H1 (cell line): Measurements from ENCODE around the gene AIDA. TPM values are rescaled to one million over a fixed set of nuclear protein-coding genes. Genes with fewer than 3 reads are reported as not detected.

ENCODE experiments used
- CTCF ChIA-PET: fragments of 300-600 bp; sonication (Branson Sonifier 250); formaldehyde crosslinking; loops from one replicate; lab custom pipeline; 2021; ENCODE audit not compliant: partially characterized antibody; lab: Charles Lee
- POLR2A ChIA-PET: fragments of 300-600 bp; sonication (Branson Sonifier 250); formaldehyde crosslinking; loops from one replicate; lab custom pipeline; 2021; ENCODE audit warnings: inconsistent platforms; ENCODE audit not compliant: partially characterized antibody; lab: Charles Lee
- DNase-seq, 2 experiments: peaks; one replicate each; pipeline versions ENCODE4 v3.0.0 to v3.0.0-alpha.2; 2010 to 2022; ENCODE audit warnings: low spot score in 2 of 2, low read depth in 1 of 2, mixed read lengths in 1 of 2
- FAIRE-seq: peaks from 2 replicates; lab custom pipeline; 2011; peaks lifted over from hg19 to GRCh38; lab: Jason Lieb, UNC
- H2AFZ ChIP-seq: 2 replicates; pipeline ENCODE4 v1.8.1; 2012; ENCODE audit warnings: low read length, inconsistent platforms
- H2AK5ac ChIP-seq: 2 replicates; pipeline ENCODE4 v1.6.1; 2013; ENCODE audit warnings: low read depth, low read length
- H2BK120ac ChIP-seq: replicated peaks from 2 replicates; pipeline ENCODE3; 2013; ENCODE audit warnings: low read depth, low read length, inconsistent platforms
- H2BK12ac ChIP-seq: 2 replicates; pipeline ENCODE4 v1.6.1; 2013; ENCODE audit warnings: low read depth, low read length
- H2BK15ac ChIP-seq: 2 replicates; pipeline ENCODE4 v1.6.1; 2013; ENCODE audit warnings: low read length
- H2BK20ac ChIP-seq: 2 replicates; pipeline ENCODE4 v1.6.1; 2013; ENCODE audit warnings: low read length
- H2BK5ac ChIP-seq: 2 replicates; pipeline ENCODE4 v1.6.1; 2013; ENCODE audit warnings: low read depth, low read length
- H3K14ac ChIP-seq: 2 replicates; pipeline ENCODE4 v1.6.1; 2013; ENCODE audit warnings: inconsistent platforms; ENCODE audit not compliant: insufficient read length
- H3K18ac ChIP-seq: 2 replicates; pipeline ENCODE4 v1.6.1; 2013; ENCODE audit warnings: low read length; ENCODE audit errors: extremely low read depth
- H3K23ac ChIP-seq: 2 replicates; pipeline ENCODE4 v1.6.1; 2013; ENCODE audit warnings: inconsistent platforms; ENCODE audit not compliant: insufficient read length
- H3K23me2 ChIP-seq: 2 replicates; pipeline ENCODE4 v1.6.1; 2013; ENCODE audit warnings: low read depth, low read length
- H3K27ac ChIP-seq: 2 replicates; pipeline ENCODE4 v1.6.1; 2011; ENCODE audit warnings: low read depth, low read length, inconsistent platforms
- H3K27me3 ChIP-seq, 4 experiments: replicated peaks in 1 of 4; 1 replicate in 1 of 4; 2 replicates in 3 of 4; pipeline versions ENCODE4 v1.6.1 to v1.8.1; 2011 to 2013; ENCODE audit warnings: low read length in 3 of 4, mild to moderate bottlenecking in 3 of 4, inconsistent platforms in 2 of 4, mixed read lengths in 2 of 4, moderate library complexity in 1 of 4; ENCODE audit not compliant: control insufficient read depth in 3 of 4, insufficient read depth in 3 of 4; ENCODE audit errors: extremely low read depth in 1 of 4
- H3K36me3 ChIP-seq, 4 experiments: 2 replicates each; pipeline versions ENCODE4 v1.6.1 to v1.8.1; 2011 to 2013; ENCODE audit warnings: mild to moderate bottlenecking in 4 of 4, low read length in 3 of 4, moderate library complexity in 2 of 4, control low read depth in 1 of 4, inconsistent platforms in 1 of 4; ENCODE audit not compliant: insufficient read depth in 4 of 4, control insufficient read depth in 2 of 4
- H3K4ac ChIP-seq: replicated peaks from 2 replicates; pipeline ENCODE3; 2013; ENCODE audit warnings: low read length, low read depth, mixed read lengths, inconsistent platforms; ENCODE audit not compliant: insufficient read length
- H3K4me1 ChIP-seq, 4 experiments: replicated peaks in 1 of 4; 1 replicate in 1 of 4; 2 replicates in 3 of 4; pipeline versions ENCODE4 v1.6.1 to v1.8.1; 2011 to 2013; ENCODE audit warnings: low read length in 3 of 4, inconsistent platforms in 2 of 4, mixed read lengths in 1 of 4; ENCODE audit not compliant: insufficient read depth in 4 of 4, control insufficient read depth in 3 of 4
- H3K4me2 ChIP-seq, 2 experiments: 2 replicates each; pipeline versions ENCODE4 v1.6.1 to v1.8.1; 2011 to 2013; ENCODE audit warnings: low read depth in 2 of 2, low read length in 2 of 2, control low read depth in 1 of 2, inconsistent platforms in 1 of 2, mild to moderate bottlenecking in 1 of 2; ENCODE audit not compliant: insufficient read depth in 1 of 2
- H3K4me3 ChIP-seq, 4 experiments: fragments of 200-600, 300-600 bp in 1 of 4; sonication (generic), shearing (Covaris generic), sonication (Bioruptor Twin) in 1 of 4; 2 replicates each; pipeline versions ENCODE4 v1.5.1 to v1.8.1; 2011 to 2016; ENCODE audit warnings: low read length in 4 of 4, low read depth in 3 of 4, control low read depth in 2 of 4, inconsistent platforms in 2 of 4, mild to moderate bottlenecking in 2 of 4, mixed read lengths in 1 of 4, moderate library complexity in 1 of 4; ENCODE audit not compliant: insufficient read depth in 2 of 4; ENCODE audit errors: extremely low read depth in 1 of 4
- H3K56ac ChIP-seq: replicated peaks from 2 replicates; pipeline ENCODE3; 2013; ENCODE audit warnings: low read depth, mild to moderate bottlenecking, mixed read lengths, low read length, inconsistent platforms; ENCODE audit not compliant: insufficient read length
- H3K79me1 ChIP-seq: 2 replicates; pipeline ENCODE4 v1.6.1; 2013; ENCODE audit warnings: low read depth, low read length, control low read depth
- H3K79me2 ChIP-seq, 2 experiments: 2 replicates each; pipeline versions ENCODE4 v1.6.1 to v1.8.1; 2012 to 2013; ENCODE audit warnings: low read length in 2 of 2, mild to moderate bottlenecking in 2 of 2, inconsistent platforms in 1 of 2; ENCODE audit not compliant: insufficient read depth in 2 of 2, control insufficient read depth in 1 of 2
- H3K9ac ChIP-seq, 4 experiments: replicated peaks in 1 of 4; 1 replicate in 1 of 4; 2 replicates in 3 of 4; pipeline versions ENCODE4 v1.6.1 to v1.8.1; 2011 to 2013; ENCODE audit warnings: low read depth in 3 of 4, low read length in 3 of 4, control low read depth in 2 of 4, mild to moderate bottlenecking in 2 of 4, moderate library complexity in 2 of 4, inconsistent platforms in 1 of 4; ENCODE audit errors: extremely low read depth in 1 of 4
- H3K9me3 ChIP-seq, 2 experiments: 2 replicates each; pipeline versions ENCODE4 v1.6.1 to v1.8.1; 2012 to 2013; ENCODE audit warnings: mild to moderate bottlenecking in 2 of 2, moderate library complexity in 2 of 2, control low read depth in 1 of 2, inconsistent platforms in 1 of 2, low read depth in 1 of 2, low read length in 1 of 2, mixed read lengths in 1 of 2; ENCODE audit not compliant: insufficient read depth in 2 of 2
- H4K20me1 ChIP-seq, 2 experiments: replicated peaks in 1 of 2; 2 replicates each; pipeline versions ENCODE3 to v1.8.1; 2011 to 2013; ENCODE audit warnings: inconsistent platforms in 2 of 2, low read length in 2 of 2, mild to moderate bottlenecking in 1 of 2; ENCODE audit not compliant: insufficient read depth in 2 of 2, control insufficient read depth in 1 of 2
- H4K5ac ChIP-seq: 2 replicates; pipeline ENCODE4 v1.6.1; 2013; ENCODE audit warnings: low read length, low read depth, mixed read lengths, inconsistent platforms; ENCODE audit not compliant: insufficient read length
- H4K8ac ChIP-seq: 2 replicates; pipeline ENCODE4 v1.8.0; 2013; ENCODE audit warnings: mild to moderate bottlenecking, moderate library complexity, low read length, inconsistent platforms; ENCODE audit not compliant: insufficient read depth; ENCODE audit errors: extremely low read depth
- H4K91ac ChIP-seq: replicated peaks from 2 replicates; pipeline ENCODE3; 2013; ENCODE audit warnings: low read length, mixed read lengths, inconsistent platforms; ENCODE audit not compliant: insufficient read length
- CBX5 ChIP-seq: fragments of 300-800, 300-1000 bp; sonication (generic); IDR thresholded peaks from 2 replicates; pipeline ENCODE4 v1.7.1; 2016; ENCODE audit warnings: antibody characterized with exemption, low read length, low read depth
- EGR1 ChIP-seq: IDR thresholded peaks from 2 replicates; pipeline ENCODE4 v1.6.1; 2011; ENCODE audit warnings: low read depth, low read length, borderline replicate concordance
- EP300 ChIP-seq, 2 experiments: IDR thresholded peaks; 1 replicate in 1 of 2; 2 replicates in 1 of 2; pipeline ENCODE4 v1.6.1; 2011 to 2012; ENCODE audit warnings: low read depth in 2 of 2, low read length in 2 of 2, mild to moderate bottlenecking in 2 of 2, borderline replicate concordance in 1 of 2, inconsistent platforms in 1 of 2, moderate library complexity in 1 of 2
- GABPA ChIP-seq: IDR thresholded peaks from 2 replicates; pipeline ENCODE4 v1.6.1; 2011; ENCODE audit warnings: mild to moderate bottlenecking, low read length, moderate library complexity, borderline replicate concordance; ENCODE audit not compliant: insufficient read depth
- GTF2F1 ChIP-seq: IDR thresholded peaks from 2 replicates; pipeline ENCODE4 v1.6.1; 2012; ENCODE audit warnings: low read depth, low read length, improper control_type of control experiment, borderline replicate concordance
- POU5F1 ChIP-seq: IDR thresholded peaks from 2 replicates; pipeline ENCODE4 v1.6.1; 2011; ENCODE audit warnings: low read depth, mild to moderate bottlenecking, low read length, moderate library complexity
- SIX5 ChIP-seq: IDR thresholded peaks from 2 replicates; pipeline ENCODE4 v1.6.1; 2011; ENCODE audit warnings: mild to moderate bottlenecking, low read depth, low read length
- SP1 ChIP-seq: IDR thresholded peaks from 2 replicates; pipeline ENCODE4 v1.6.1; 2011; ENCODE audit warnings: low read depth, low read length
- TAF1 ChIP-seq: IDR thresholded peaks from 2 replicates; pipeline ENCODE4 v1.6.1; 2011; ENCODE audit warnings: mild to moderate bottlenecking, low read depth, low read length
- TBP ChIP-seq: IDR thresholded peaks from 2 replicates; pipeline ENCODE4 v1.6.1; 2011; ENCODE audit warnings: low read depth, low read length, improper control_type of control experiment
- YY1 ChIP-seq: IDR thresholded peaks from 2 replicates; pipeline ENCODE4 v1.6.1; 2011; ENCODE audit warnings: low read depth, mild to moderate bottlenecking, low read length
- WGBS, 2 experiments: shearing (Covaris generic) in 1 of 2; methylation state at CpG; one replicate each; pipeline versions ENCODE4 v1.1.6 to v1.1.7; 2013 to 2015; ENCODE audit warnings: low lambda C conversion rate in 2 of 2, mixed read lengths in 2 of 2, inconsistent platforms in 1 of 2, low coverage in 1 of 2, missing lambda C conversion rate in 1 of 2; ENCODE audit not compliant: insufficient replicate concordance in 2 of 2, insufficient coverage in 1 of 2, insufficient read length in 1 of 2; ENCODE audit errors: extremely low coverage in 1 of 2, missing lambda C conversion rate in 1 of 2; 5-methylcytosine and 5-hydroxymethylcytosine counted together
- polyA plus RNA-seq, 7 experiments: library from polyadenylated mRNA; depleted of rRNA in 3 of 7; stranded (reverse) in 5 of 7; unstranded in 2 of 7; fragments of >200 nt in 5 of 7; fragments of 200-250 nt in 2 of 7; gene quantifications; 1 replicate in 5 of 7; 2 replicates in 1 of 7; 4 replicates in 1 of 7; pipeline versions ENCODE4 v1.2.1 to v1.2.3, GENCODE V29; 2011 to 2013; ENCODE audit warnings: missing spikeins in 2 of 7, mixed read lengths in 2 of 7
- total RNA-seq: library from RNA; stranded (reverse); fragmentation: NEBNext Ultra II Directional; extraction: Animal tissue kit (Norgen Biotek cat#: 25700); gene quantifications from 2 replicates; pipeline ENCODE4 v1.2.1, GENCODE V29; 2021
- TF ChIP-seq, protein P1 (sequence below), 3 experiments: IDR thresholded peaks; 1 replicate in 2 of 3; 2 replicates in 1 of 3; pipeline versions ENCODE4 v1.5.1 to v1.6.1; 2011; ENCODE audit warnings: low read length in 3 of 3, mild to moderate bottlenecking in 3 of 3, inconsistent platforms in 2 of 3, low read depth in 1 of 3, moderate library complexity in 1 of 3; ENCODE audit not compliant: insufficient read depth in 1 of 3; ENCODE audit errors: control extremely low read depth in 1 of 3

The AIDA gene
- total and polyA plus RNA-seq, 2 of the 8 experiments (the other 6 are each of a cell fraction or from before 2014, with no cell fraction given): 52.5 to 103 TPM

GRCh38 chr1:222761083-222761482 lies 48.8 kb upstream of the AIDA start:
- H2AK5ac ChIP-seq: no peak overlapping the region
- H3K9ac ChIP-seq: no peak overlapping the region
- no peak overlapping the region for H3K4ac ChIP-seq
- no peak overlapping the region for H3K18ac ChIP-seq
- no peak overlapping the region for H2BK5ac ChIP-seq
- 78% methylated on average over 1 of the region's 1 CpG; no CpG with 5 or more reads in 1 of the 2 experiments for WGBS, 2 experiments
- H4K8ac ChIP-seq: no peak overlapping the region
- no peaks in the 10 kb centered on the region for H3K4me1 ChIP-seq
- no peak overlapping the region for H3K4me2 ChIP-seq
- H3K23me2 ChIP-seq: no peaks in the 10 kb centered on the region
- H3K79me2 ChIP-seq: no peaks in the 10 kb centered on the region
- ChIA-PET CTCF (interaction anchor here (1.4 kb wide), 1 partner anchor 329 kb away, joined by 4 read pairs; no protein-coding TSS in a partner anchor), POLR2A (no interaction called here)
- no peak overlapping the region for H3K4me3 ChIP-seq
- no peaks in the 10 kb centered on the region for H3K27me3 ChIP-seq
- no peak overlapping the region for H4K5ac ChIP-seq
- H3K14ac ChIP-seq: no peak overlapping the region
- no peak overlapping the region for H4K91ac ChIP-seq
- H2AFZ ChIP-seq: no peak overlapping the region
- H2BK15ac ChIP-seq: no peak overlapping the region
- no peaks in the 10 kb centered on the region for H4K20me1 ChIP-seq
- H3K9me3 ChIP-seq: no peaks in the 10 kb centered on the region
- no peak overlapping the region for H2BK120ac ChIP-seq
- no peak overlapping the region for H3K56ac ChIP-seq
- no peak overlapping the region for H2BK12ac ChIP-seq
- no peak for DNase-seq
- no peak overlapping the region for H2BK20ac ChIP-seq
- no peak overlapping the region for H3K27ac ChIP-seq
- H3K36me3 ChIP-seq: no peaks in the 10 kb centered on the region
- no peaks in the 10 kb centered on the region for H3K79me1 ChIP-seq
- no peak for FAIRE-seq
- H3K23ac ChIP-seq: no peak overlapping the region
- TF ChIP-seq EGR1: no peak
- TF ChIP-seq TAF1: no peak
- no peak for TF ChIP-seq SP1
- no peak for TF ChIP-seq EP300 (IDR thresholded peaks at IDR 0.05; ENCODE audit: borderline replicate concordance in 1 of 2, low read depth in 2 of 2, low read length in 2 of 2)
- TF ChIP-seq GABPA: no peak
- no peak for TF ChIP-seq GTF2F1
- TF ChIP-seq, protein P1, sequence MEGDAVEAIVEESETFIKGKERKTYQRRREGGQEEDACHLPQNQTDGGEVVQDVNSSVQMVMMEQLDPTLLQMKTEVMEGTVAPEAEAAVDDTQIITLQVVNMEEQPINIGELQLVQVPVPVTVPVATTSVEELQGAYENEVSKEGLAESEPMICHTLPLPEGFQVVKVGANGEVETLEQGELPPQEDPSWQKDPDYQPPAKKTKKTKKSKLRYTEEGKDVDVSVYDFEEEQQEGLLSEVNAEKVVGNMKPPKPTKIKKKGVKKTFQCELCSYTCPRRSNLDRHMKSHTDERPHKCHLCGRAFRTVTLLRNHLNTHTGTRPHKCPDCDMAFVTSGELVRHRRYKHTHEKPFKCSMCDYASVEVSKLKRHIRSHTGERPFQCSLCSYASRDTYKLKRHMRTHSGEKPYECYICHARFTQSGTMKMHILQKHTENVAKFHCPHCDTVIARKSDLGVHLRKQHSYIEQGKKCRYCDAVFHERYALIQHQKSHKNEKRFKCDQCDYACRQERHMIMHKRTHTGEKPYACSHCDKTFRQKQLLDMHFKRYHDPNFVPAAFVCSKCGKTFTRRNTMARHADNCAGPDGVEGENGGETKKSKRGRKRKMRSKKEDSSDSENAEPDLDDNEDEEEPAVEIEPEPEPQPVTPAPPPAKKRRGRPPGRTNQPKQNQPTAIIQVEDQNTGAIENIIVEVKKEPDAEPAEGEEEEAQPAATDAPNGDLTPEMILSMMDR (IDR thresholded peaks at IDR 0.05; ENCODE audit: control extremely low read depth in 1 of 3, insufficient read depth in 1 of 3, low read depth in 1 of 3, low read length in 3 of 3): no peak
- TF ChIP-seq CBX5: no peak
- TF ChIP-seq SIX5: no peak
- no peak for TF ChIP-seq POU5F1
- no peak for TF ChIP-seq TBP
- TF ChIP-seq YY1: no peak
